H1 (cell line): ENCODE results near the gene MIDN. TPM values are rescaled to one million over a fixed set of nuclear protein-coding genes. Genes with fewer than 3 reads are reported as not detected.

Source experiments
- CTCF ChIA-PET: fragments of 300-600 bp; sonication (Branson Sonifier 250); formaldehyde crosslinking; loops from one replicate; lab custom pipeline; 2021; ENCODE audit not compliant: partially characterized antibody; lab: Charles Lee
- POLR2A ChIA-PET: fragments of 300-600 bp; sonication (Branson Sonifier 250); formaldehyde crosslinking; loops from one replicate; lab custom pipeline; 2021; ENCODE audit warnings: inconsistent platforms; ENCODE audit not compliant: partially characterized antibody; lab: Charles Lee
- DNase-seq, 2 experiments: peaks; one replicate each; pipeline versions ENCODE4 v3.0.0 to v3.0.0-alpha.2; 2010 to 2022; ENCODE audit warnings: low spot score in 2 of 2, low read depth in 1 of 2, mixed read lengths in 1 of 2
- FAIRE-seq: peaks from 2 replicates; lab custom pipeline; 2011; peaks lifted over from hg19 to GRCh38; lab: Jason Lieb, UNC
- H2AFZ ChIP-seq: 2 replicates; pipeline ENCODE4 v1.8.1; 2012; ENCODE audit warnings: low read length, inconsistent platforms
- H2AK5ac ChIP-seq: 2 replicates; pipeline ENCODE4 v1.6.1; 2013; ENCODE audit warnings: low read depth, low read length
- H2BK120ac ChIP-seq: replicated peaks from 2 replicates; pipeline ENCODE3; 2013; ENCODE audit warnings: low read depth, low read length, inconsistent platforms
- H2BK12ac ChIP-seq: 2 replicates; pipeline ENCODE4 v1.6.1; 2013; ENCODE audit warnings: low read depth, low read length
- H2BK15ac ChIP-seq: 2 replicates; pipeline ENCODE4 v1.6.1; 2013; ENCODE audit warnings: low read length
- H2BK20ac ChIP-seq: 2 replicates; pipeline ENCODE4 v1.6.1; 2013; ENCODE audit warnings: low read length
- H2BK5ac ChIP-seq: 2 replicates; pipeline ENCODE4 v1.6.1; 2013; ENCODE audit warnings: low read depth, low read length
- H3K14ac ChIP-seq: 2 replicates; pipeline ENCODE4 v1.6.1; 2013; ENCODE audit warnings: inconsistent platforms; ENCODE audit not compliant: insufficient read length
- H3K18ac ChIP-seq: 2 replicates; pipeline ENCODE4 v1.6.1; 2013; ENCODE audit warnings: low read length; ENCODE audit errors: extremely low read depth
- H3K23ac ChIP-seq: 2 replicates; pipeline ENCODE4 v1.6.1; 2013; ENCODE audit warnings: inconsistent platforms; ENCODE audit not compliant: insufficient read length
- H3K23me2 ChIP-seq: 2 replicates; pipeline ENCODE4 v1.6.1; 2013; ENCODE audit warnings: low read depth, low read length
- H3K27ac ChIP-seq: 2 replicates; pipeline ENCODE4 v1.6.1; 2011; ENCODE audit warnings: low read depth, low read length, inconsistent platforms
- H3K27me3 ChIP-seq, 4 experiments: replicated peaks in 1 of 4; 1 replicate in 1 of 4; 2 replicates in 3 of 4; pipeline versions ENCODE4 v1.6.1 to v1.8.1; 2011 to 2013; ENCODE audit warnings: low read length in 3 of 4, mild to moderate bottlenecking in 3 of 4, inconsistent platforms in 2 of 4, mixed read lengths in 2 of 4, moderate library complexity in 1 of 4; ENCODE audit not compliant: control insufficient read depth in 3 of 4, insufficient read depth in 3 of 4; ENCODE audit errors: extremely low read depth in 1 of 4
- H3K36me3 ChIP-seq, 4 experiments: 2 replicates each; pipeline versions ENCODE4 v1.6.1 to v1.8.1; 2011 to 2013; ENCODE audit warnings: mild to moderate bottlenecking in 4 of 4, low read length in 3 of 4, moderate library complexity in 2 of 4, control low read depth in 1 of 4, inconsistent platforms in 1 of 4; ENCODE audit not compliant: insufficient read depth in 4 of 4, control insufficient read depth in 2 of 4
- H3K4ac ChIP-seq: replicated peaks from 2 replicates; pipeline ENCODE3; 2013; ENCODE audit warnings: low read length, low read depth, mixed read lengths, inconsistent platforms; ENCODE audit not compliant: insufficient read length
- H3K4me1 ChIP-seq, 4 experiments: replicated peaks in 1 of 4; 1 replicate in 1 of 4; 2 replicates in 3 of 4; pipeline versions ENCODE4 v1.6.1 to v1.8.1; 2011 to 2013; ENCODE audit warnings: low read length in 3 of 4, inconsistent platforms in 2 of 4, mixed read lengths in 1 of 4; ENCODE audit not compliant: insufficient read depth in 4 of 4, control insufficient read depth in 3 of 4
- H3K4me2 ChIP-seq, 2 experiments: 2 replicates each; pipeline versions ENCODE4 v1.6.1 to v1.8.1; 2011 to 2013; ENCODE audit warnings: low read depth in 2 of 2, low read length in 2 of 2, control low read depth in 1 of 2, inconsistent platforms in 1 of 2, mild to moderate bottlenecking in 1 of 2; ENCODE audit not compliant: insufficient read depth in 1 of 2
- H3K4me3 ChIP-seq, 4 experiments: fragments of 200-600, 300-600 bp in 1 of 4; sonication (generic), shearing (Covaris generic), sonication (Bioruptor Twin) in 1 of 4; 2 replicates each; pipeline versions ENCODE4 v1.5.1 to v1.8.1; 2011 to 2016; ENCODE audit warnings: low read length in 4 of 4, low read depth in 3 of 4, control low read depth in 2 of 4, inconsistent platforms in 2 of 4, mild to moderate bottlenecking in 2 of 4, mixed read lengths in 1 of 4, moderate library complexity in 1 of 4; ENCODE audit not compliant: insufficient read depth in 2 of 4; ENCODE audit errors: extremely low read depth in 1 of 4
- H3K56ac ChIP-seq: replicated peaks from 2 replicates; pipeline ENCODE3; 2013; ENCODE audit warnings: low read depth, mild to moderate bottlenecking, mixed read lengths, low read length, inconsistent platforms; ENCODE audit not compliant: insufficient read length
- H3K79me1 ChIP-seq: 2 replicates; pipeline ENCODE4 v1.6.1; 2013; ENCODE audit warnings: low read depth, low read length, control low read depth
- H3K79me2 ChIP-seq, 2 experiments: 2 replicates each; pipeline versions ENCODE4 v1.6.1 to v1.8.1; 2012 to 2013; ENCODE audit warnings: low read length in 2 of 2, mild to moderate bottlenecking in 2 of 2, inconsistent platforms in 1 of 2; ENCODE audit not compliant: insufficient read depth in 2 of 2, control insufficient read depth in 1 of 2
- H3K9ac ChIP-seq, 4 experiments: replicated peaks in 1 of 4; 1 replicate in 1 of 4; 2 replicates in 3 of 4; pipeline versions ENCODE4 v1.6.1 to v1.8.1; 2011 to 2013; ENCODE audit warnings: low read depth in 3 of 4, low read length in 3 of 4, control low read depth in 2 of 4, mild to moderate bottlenecking in 2 of 4, moderate library complexity in 2 of 4, inconsistent platforms in 1 of 4; ENCODE audit errors: extremely low read depth in 1 of 4
- H3K9me3 ChIP-seq, 2 experiments: 2 replicates each; pipeline versions ENCODE4 v1.6.1 to v1.8.1; 2012 to 2013; ENCODE audit warnings: mild to moderate bottlenecking in 2 of 2, moderate library complexity in 2 of 2, control low read depth in 1 of 2, inconsistent platforms in 1 of 2, low read depth in 1 of 2, low read length in 1 of 2, mixed read lengths in 1 of 2; ENCODE audit not compliant: insufficient read depth in 2 of 2
- H4K20me1 ChIP-seq, 2 experiments: replicated peaks in 1 of 2; 2 replicates each; pipeline versions ENCODE3 to v1.8.1; 2011 to 2013; ENCODE audit warnings: inconsistent platforms in 2 of 2, low read length in 2 of 2, mild to moderate bottlenecking in 1 of 2; ENCODE audit not compliant: insufficient read depth in 2 of 2, control insufficient read depth in 1 of 2
- H4K5ac ChIP-seq: 2 replicates; pipeline ENCODE4 v1.6.1; 2013; ENCODE audit warnings: low read length, low read depth, mixed read lengths, inconsistent platforms; ENCODE audit not compliant: insufficient read length
- H4K8ac ChIP-seq: 2 replicates; pipeline ENCODE4 v1.8.0; 2013; ENCODE audit warnings: mild to moderate bottlenecking, moderate library complexity, low read length, inconsistent platforms; ENCODE audit not compliant: insufficient read depth; ENCODE audit errors: extremely low read depth
- H4K91ac ChIP-seq: replicated peaks from 2 replicates; pipeline ENCODE3; 2013; ENCODE audit warnings: low read length, mixed read lengths, inconsistent platforms; ENCODE audit not compliant: insufficient read length
- ATF2 ChIP-seq: IDR thresholded peaks from 2 replicates; pipeline ENCODE4 v1.6.1; 2012; ENCODE audit warnings: low read length, inconsistent platforms
- CHD1 ChIP-seq: IDR thresholded peaks from 2 replicates; pipeline ENCODE4 v1.6.1; 2012; ENCODE audit warnings: low read depth, low read length, improper control_type of control experiment
- E2F6 ChIP-seq: IDR thresholded peaks from 2 replicates; pipeline ENCODE4 v1.6.1; 2012; ENCODE audit warnings: inconsistent platforms
- KDM4A ChIP-seq: IDR thresholded peaks from one replicate; pipeline ENCODE4 v1.7.1; 2012; ENCODE audit warnings: low read depth, mild to moderate bottlenecking, moderate library complexity, low read length, inconsistent platforms; ENCODE audit not compliant: severe bottlenecking
- MAX ChIP-seq: IDR thresholded peaks from 2 replicates; pipeline ENCODE4 v1.6.1; 2012; ENCODE audit warnings: inconsistent platforms
- PHF8 ChIP-seq: fragments of 200-600 bp; sonication (generic); conservative IDR thresholded peaks from 2 replicates; pipeline ENCODE4 v1.7.1; 2012; ENCODE audit warnings: low read depth, mild to moderate bottlenecking, inconsistent platforms, low read length, moderate library complexity
- SAP30 ChIP-seq: fragments of 300-600 bp; sonication (generic); IDR thresholded peaks from 2 replicates; pipeline ENCODE4 v1.7.1; 2012; ENCODE audit warnings: low read length, moderate library complexity, mild to moderate bottlenecking, inconsistent platforms; ENCODE audit not compliant: insufficient read depth, insufficient replicate concordance
- TBP ChIP-seq: IDR thresholded peaks from 2 replicates; pipeline ENCODE4 v1.6.1; 2011; ENCODE audit warnings: low read depth, low read length, improper control_type of control experiment
- WGBS, 2 experiments: shearing (Covaris generic) in 1 of 2; methylation state at CpG; one replicate each; pipeline versions ENCODE4 v1.1.6 to v1.1.7; 2013 to 2015; ENCODE audit warnings: low lambda C conversion rate in 2 of 2, mixed read lengths in 2 of 2, inconsistent platforms in 1 of 2, low coverage in 1 of 2, missing lambda C conversion rate in 1 of 2; ENCODE audit not compliant: insufficient replicate concordance in 2 of 2, insufficient coverage in 1 of 2, insufficient read length in 1 of 2; ENCODE audit errors: extremely low coverage in 1 of 2, missing lambda C conversion rate in 1 of 2; 5-methylcytosine and 5-hydroxymethylcytosine counted together
- polyA plus RNA-seq, 7 experiments: library from polyadenylated mRNA; depleted of rRNA in 3 of 7; stranded (reverse) in 5 of 7; unstranded in 2 of 7; fragments of >200 nt in 5 of 7; fragments of 200-250 nt in 2 of 7; gene quantifications; 1 replicate in 5 of 7; 2 replicates in 1 of 7; 4 replicates in 1 of 7; pipeline versions ENCODE4 v1.2.1 to v1.2.3, GENCODE V29; 2011 to 2013; ENCODE audit warnings: missing spikeins in 2 of 7, mixed read lengths in 2 of 7
- total RNA-seq: library from RNA; stranded (reverse); fragmentation: NEBNext Ultra II Directional; extraction: Animal tissue kit (Norgen Biotek cat#: 25700); gene quantifications from 2 replicates; pipeline ENCODE4 v1.2.1, GENCODE V29; 2021

The MIDN gene
- total and polyA plus RNA-seq, 2 of the 8 experiments (the other 6 are each of a cell fraction or from before 2014, with no cell fraction given) = 39.8 to 159 TPM

DNA sequence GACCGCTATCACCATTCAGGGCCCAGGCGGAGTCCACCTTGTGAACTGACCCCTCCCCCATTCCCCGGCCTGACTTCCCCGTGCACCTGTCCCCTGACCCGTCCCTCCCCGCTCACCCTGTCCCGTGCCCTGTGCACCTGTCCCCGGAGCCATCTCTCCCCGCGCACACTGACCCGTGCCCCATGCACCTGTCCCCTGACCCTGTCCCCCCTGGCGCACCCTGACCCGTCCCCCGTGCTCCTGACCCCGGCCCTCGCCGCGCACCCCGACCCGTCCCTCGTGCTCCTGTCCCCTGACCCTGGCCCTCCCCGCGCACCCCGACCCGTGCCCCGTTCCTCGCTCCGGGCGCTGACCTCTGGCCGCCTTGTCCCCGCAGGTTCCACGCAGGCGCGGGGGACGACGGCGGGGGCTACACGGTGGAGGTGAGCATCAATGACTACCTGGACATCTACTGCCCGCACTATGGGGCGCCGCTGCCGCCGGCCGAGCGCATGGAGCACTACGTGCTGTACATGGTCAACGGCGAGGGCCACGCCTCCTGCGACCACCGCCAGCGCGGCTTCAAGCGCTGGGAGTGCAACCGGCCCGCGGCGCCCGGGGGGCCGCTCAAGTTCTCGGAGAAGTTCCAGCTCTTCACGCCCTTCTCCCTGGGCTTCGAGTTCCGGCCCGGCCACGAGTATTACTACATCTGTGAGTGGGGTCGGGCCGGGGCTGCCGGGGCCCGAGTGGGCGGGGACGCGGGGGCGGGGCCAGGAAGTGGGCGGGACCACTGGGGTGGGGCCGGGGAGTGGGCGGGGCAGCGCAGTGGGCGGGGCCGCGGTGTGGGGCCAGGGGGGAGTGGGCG is 47.0 kb downstream of the MIDN start:
- H3K79me1 ChIP-seq = peaks cover 2% of the 10 kb centered on the region; the same call in 1 of the 2 replicates
- no peak overlapping the region for H2BK20ac ChIP-seq
- TF ChIP-seq KDM4A (peak; percentile 47), TBP (peak; percentile 38; the same call in 1 of the 2 replicates), E2F6 (peak; percentile 34), CHD1 (no peak), ATF2 (no peak), PHF8 (no peak), SAP30 (no peak), MAX (peak; percentile 59)
- H3K4me3 ChIP-seq = peak overlapping the region; percentile 26 to 68 (median 32); a peak in 7 of 8 replicates
- CTCF ChIA-PET = interaction anchor here (1.0 kb wide), 1 partner anchor 102 kb away, joined by 3 read pairs; no protein-coding TSS in a partner anchor
- no peak overlapping the region; the same call in 1 of the 2 replicates for H4K8ac ChIP-seq
- H2BK5ac ChIP-seq = no peak overlapping the region
- no peak overlapping the region for H2BK120ac ChIP-seq
- peaks cover 7% of the 10 kb centered on the region in 2 experiments for H4K20me1 ChIP-seq
- no peak overlapping the region for H4K91ac ChIP-seq
- H3K4me2 ChIP-seq = peak overlapping the region; percentile 33 to 84
- H2AFZ ChIP-seq = no peak overlapping the region
- H3K27ac ChIP-seq = no peak overlapping the region
- no peak overlapping the region for H3K9ac ChIP-seq
- H3K56ac ChIP-seq = no peak overlapping the region
- no peaks in the 10 kb centered on the region for H3K79me2 ChIP-seq
- H3K18ac ChIP-seq = no peak overlapping the region
- 8% methylated on average over 44 of the region's 82 CpGs; no CpG with 5 or more reads in 1 of the 2 experiments for WGBS, 2 experiments
- DNase-seq (peak in 1 of 2 experiments; percentile 83), FAIRE-seq (no peak)
- peaks cover 0 to 7% (median under 1%) of the 10 kb centered on the region in 4 experiments; a peak in 4 of 7 replicates for H3K4me1 ChIP-seq
- no peaks in the 10 kb centered on the region; the same call in 1 of the 2 replicates for H3K23me2 ChIP-seq
- no peak overlapping the region for H2BK15ac ChIP-seq
- H2BK12ac ChIP-seq = no peak overlapping the region
- no peaks in the 10 kb centered on the region for H3K9me3 ChIP-seq
- H3K14ac ChIP-seq = no peak overlapping the region
- H4K5ac ChIP-seq = no peak overlapping the region
- H2AK5ac ChIP-seq = no peak overlapping the region
- H3K27me3 ChIP-seq = peaks cover 0 to 2% (median 1%) of the 10 kb centered on the region in 4 experiments; a peak in 2 of 7 replicates
- no peaks in the 10 kb centered on the region for H3K36me3 ChIP-seq
- POLR2A ChIA-PET = interaction anchor here (1.3 to 1.8 kb wide), 4 partner anchors 20 to 141 kb away, joined by 3 to 8 read pairs (median 5); partner anchors contain the start of genes CIRBP and FAM174C
- H3K4ac ChIP-seq = no peak overlapping the region
- H3K23ac ChIP-seq = no peak overlapping the region
